GM23338 (cell line): Measurements from ENCODE around the gene KLHL18.

ENCODE experiments used
- CTCF ChIP-seq, 2 experiments: fragments of 200-600 bp in 1 of 2; sonication (generic) in 1 of 2; conservative IDR thresholded peaks; 2 replicates each; pipeline versions ENCODE4 v1.5.1 to v1.6.1; 2016 to 2017; ENCODE audit warnings: antibody characterized with exemption in 2 of 2, low read depth in 2 of 2, mild to moderate bottlenecking in 2 of 2, moderate library complexity in 1 of 2
- ETS1 ChIP-seq: IDR thresholded peaks from 2 replicates; pipeline ENCODE4 v1.6.1; 2016; ENCODE audit warnings: antibody characterized with exemption

- TF ChIP-seq CTCF (conservative IDR thresholded peaks at IDR 0.05; ENCODE audit: low read depth in 2 of 2) (no peak), ETS1 (no peak)
Observed at GRCh38 chr3:47295976-47296375, 13.2 kb downstream of the KLHL18 start.
